ENCODE measurements around the gene PACRG.

PACRG gene

GRCh38 chr6:162952423-162952822 lies 224.6 kb downstream of the PACRG start:
- no peaks in the 10 kb centered on the region for H3K4me1 ChIP-seq (ENCODE audit: insufficient read depth, low read length)
- no peak overlapping the region for H3K4me3 ChIP-seq (ENCODE audit: low read depth in 1 of 2, low read length in 2 of 2)
- no peaks in the 10 kb centered on the region for H3K27me3 ChIP-seq (ENCODE audit: control insufficient read depth in 1 of 2, insufficient read depth in 2 of 2, low read length in 2 of 2)
- H3K36me3 ChIP-seq (ENCODE audit: insufficient read depth, low read length) = no peaks in the 10 kb centered on the region
- H3K9ac ChIP-seq (ENCODE audit: low read length) = no peak overlapping the region
- H3K27ac ChIP-seq (ENCODE audit: low read depth, low read length) = no peak overlapping the region
- no peaks in the 10 kb centered on the region for H3K9me3 ChIP-seq (ENCODE audit: low read length)

GRCh38 chr6:162957062-162957461 lies 229.3 kb downstream of the PACRG start:
- H3K36me3 ChIP-seq (ENCODE audit: insufficient read depth, low read length) = no peaks in the 10 kb centered on the region
- no peaks in the 10 kb centered on the region for H3K27me3 ChIP-seq (ENCODE audit: control insufficient read depth in 1 of 2, insufficient read depth in 2 of 2, low read length in 2 of 2)
- H3K9me3 ChIP-seq (ENCODE audit: low read length) = no peaks in the 10 kb centered on the region
- no peak overlapping the region for H3K27ac ChIP-seq (ENCODE audit: low read depth, low read length)
- H3K9ac ChIP-seq (ENCODE audit: low read length) = no peak overlapping the region
- no peak overlapping the region for H3K4me3 ChIP-seq (ENCODE audit: low read depth in 1 of 2, low read length in 2 of 2)
- no peaks in the 10 kb centered on the region for H3K4me1 ChIP-seq (ENCODE audit: insufficient read depth, low read length)

GRCh38 chr6:162960679-162961457 lies 233.1 kb downstream of the PACRG start:
- Histone ChIP-seq H3K36me3 (ENCODE audit: insufficient read depth, low read length) (no peaks in the 10 kb centered on the region), H3K9me3 (ENCODE audit: low read length) (no peaks in the 10 kb centered on the region), H3K4me3 (ENCODE audit: low read depth in 1 of 2, low read length in 2 of 2) (no peak overlapping the region), H3K4me1 (ENCODE audit: insufficient read depth, low read length) (no peaks in the 10 kb centered on the region), H3K27ac (ENCODE audit: low read depth, low read length) (no peak overlapping the region), H3K9ac (ENCODE audit: low read length) (no peak overlapping the region), H3K27me3 (ENCODE audit: control insufficient read depth in 1 of 2, insufficient read depth in 2 of 2, low read length in 2 of 2) (no peaks in the 10 kb centered on the region)

- H3K4me1 ChIP-seq (ENCODE audit: insufficient read depth, low read length) = no peaks in the 10 kb centered on the region
These were observed 234.3 kb downstream of the PACRG start for GRCh38 chr6:162962093-162962492.

GRCh38 chr6:162963861-162964260 lies 236.1 kb downstream of the PACRG start:
- no peak overlapping the region for H3K27ac ChIP-seq (ENCODE audit: low read depth, low read length)
- no peaks in the 10 kb centered on the region for H3K9me3 ChIP-seq (ENCODE audit: low read length)
- no peaks in the 10 kb centered on the region for H3K36me3 ChIP-seq (ENCODE audit: insufficient read depth, low read length)
- H3K4me1 ChIP-seq (ENCODE audit: insufficient read depth, low read length) = no peaks in the 10 kb centered on the region
- no peak overlapping the region for H3K9ac ChIP-seq (ENCODE audit: low read length)
- H3K27me3 ChIP-seq (ENCODE audit: control insufficient read depth in 1 of 2, insufficient read depth in 2 of 2, low read length in 2 of 2) = no peaks in the 10 kb centered on the region
- no peak overlapping the region for H3K4me3 ChIP-seq (ENCODE audit: low read depth in 1 of 2, low read length in 2 of 2)

More at GRCh38 chr6:162962093-162962492, 234.3 kb downstream of the PACRG start:
- Histone ChIP-seq H3K27ac (ENCODE audit: low read depth, low read length) (no peak overlapping the region), H3K9ac (ENCODE audit: low read length) (no peak overlapping the region), H3K9me3 (ENCODE audit: low read length) (no peaks in the 10 kb centered on the region), H3K36me3 (ENCODE audit: insufficient read depth, low read length) (no peaks in the 10 kb centered on the region), H3K4me3 (ENCODE audit: low read depth in 1 of 2, low read length in 2 of 2) (no peak overlapping the region), H3K27me3 (ENCODE audit: control insufficient read depth in 1 of 2, insufficient read depth in 2 of 2, low read length in 2 of 2) (no peaks in the 10 kb centered on the region)

- Histone ChIP-seq H3K27me3 (ENCODE audit: control insufficient read depth in 1 of 2, insufficient read depth in 2 of 2, low read length in 2 of 2) (no peaks in the 10 kb centered on the region), H3K4me3 (ENCODE audit: low read depth in 1 of 2, low read length in 2 of 2) (no peak overlapping the region), H3K9me3 (ENCODE audit: low read length) (no peaks in the 10 kb centered on the region), H3K27ac (ENCODE audit: low read depth, low read length) (no peak overlapping the region), H3K4me1 (ENCODE audit: insufficient read depth, low read length) (no peaks in the 10 kb centered on the region), H3K9ac (ENCODE audit: low read length) (no peak overlapping the region), H3K36me3 (ENCODE audit: insufficient read depth, low read length) (no peaks in the 10 kb centered on the region)
These were observed 236.8 kb downstream of the PACRG start for GRCh38 chr6:162964488-162965140.

GRCh38 chr6:162965366-162965765 lies 237.6 kb downstream of the PACRG start:
- H3K4me1 ChIP-seq (ENCODE audit: insufficient read depth, low read length) = no peaks in the 10 kb centered on the region
- H3K9me3 ChIP-seq (ENCODE audit: low read length) = no peaks in the 10 kb centered on the region
- H3K27ac ChIP-seq (ENCODE audit: low read depth, low read length) = no peak overlapping the region
- H3K4me3 ChIP-seq (ENCODE audit: low read depth in 1 of 2, low read length in 2 of 2) = no peak overlapping the region
- H3K9ac ChIP-seq (ENCODE audit: low read length) = no peak overlapping the region
- H3K27me3 ChIP-seq (ENCODE audit: control insufficient read depth in 1 of 2, insufficient read depth in 2 of 2, low read length in 2 of 2) = no peaks in the 10 kb centered on the region
- no peaks in the 10 kb centered on the region for H3K36me3 ChIP-seq (ENCODE audit: insufficient read depth, low read length)

GRCh38 chr6:162970246-162970645 lies 242.5 kb downstream of the PACRG start:
- Histone ChIP-seq H3K27me3 (ENCODE audit: control insufficient read depth in 1 of 2, insufficient read depth in 2 of 2, low read length in 2 of 2) (no peaks in the 10 kb centered on the region), H3K4me3 (ENCODE audit: low read depth in 1 of 2, low read length in 2 of 2) (no peak overlapping the region), H3K36me3 (ENCODE audit: insufficient read depth, low read length) (no peaks in the 10 kb centered on the region), H3K27ac (ENCODE audit: low read depth, low read length) (no peak overlapping the region), H3K4me1 (ENCODE audit: insufficient read depth, low read length) (no peaks in the 10 kb centered on the region), H3K9ac (ENCODE audit: low read length) (no peak overlapping the region), H3K9me3 (ENCODE audit: low read length) (no peaks in the 10 kb centered on the region)

- Histone ChIP-seq H3K9me3 (ENCODE audit: low read length) (no peaks in the 10 kb centered on the region), H3K27ac (ENCODE audit: low read depth, low read length) (no peak overlapping the region)
These were observed 243.6 kb downstream of the PACRG start for GRCh38 chr6:162971356-162971755.

GRCh38 chr6:162973151-162973872 lies 245.5 kb downstream of the PACRG start:
- Histone ChIP-seq H3K4me1 (ENCODE audit: insufficient read depth, low read length) (no peaks in the 10 kb centered on the region), H3K27ac (ENCODE audit: low read depth, low read length) (no peak overlapping the region), H3K36me3 (ENCODE audit: insufficient read depth, low read length) (no peaks in the 10 kb centered on the region), H3K9ac (ENCODE audit: low read length) (no peak overlapping the region), H3K9me3 (ENCODE audit: low read length) (no peaks in the 10 kb centered on the region), H3K4me3 (ENCODE audit: low read depth in 1 of 2, low read length in 2 of 2) (no peak overlapping the region), H3K27me3 (ENCODE audit: control insufficient read depth in 1 of 2, insufficient read depth in 2 of 2, low read length in 2 of 2) (no peaks in the 10 kb centered on the region)

More at GRCh38 chr6:162971356-162971755, 243.6 kb downstream of the PACRG start:
- H3K27me3 ChIP-seq (ENCODE audit: control insufficient read depth in 1 of 2, insufficient read depth in 2 of 2, low read length in 2 of 2) = no peaks in the 10 kb centered on the region
- no peaks in the 10 kb centered on the region for H3K36me3 ChIP-seq (ENCODE audit: insufficient read depth, low read length)
- no peak overlapping the region for H3K4me3 ChIP-seq (ENCODE audit: low read depth in 1 of 2, low read length in 2 of 2)
- H3K9ac ChIP-seq (ENCODE audit: low read length) = no peak overlapping the region
- H3K4me1 ChIP-seq (ENCODE audit: insufficient read depth, low read length) = no peaks in the 10 kb centered on the region

GRCh38 chr6:162973980-162974379 lies 246.2 kb downstream of the PACRG start:
- H3K27ac ChIP-seq (ENCODE audit: low read depth, low read length) = no peak overlapping the region
- H3K9me3 ChIP-seq (ENCODE audit: low read length) = no peaks in the 10 kb centered on the region
- no peak overlapping the region for H3K4me3 ChIP-seq (ENCODE audit: low read depth in 1 of 2, low read length in 2 of 2)
- no peak overlapping the region for H3K9ac ChIP-seq (ENCODE audit: low read length)
- no peaks in the 10 kb centered on the region for H3K27me3 ChIP-seq (ENCODE audit: control insufficient read depth in 1 of 2, insufficient read depth in 2 of 2, low read length in 2 of 2)
- no peaks in the 10 kb centered on the region for H3K4me1 ChIP-seq (ENCODE audit: insufficient read depth, low read length)
- no peaks in the 10 kb centered on the region for H3K36me3 ChIP-seq (ENCODE audit: insufficient read depth, low read length)

Measured in muscle layer of colon (tissue), 2 donors.